ENCODE measurements around the gene SUPT20H. TPM values are rescaled to one million over a fixed set of nuclear protein-coding genes. Genes with fewer than 3 reads are reported as not detected.

The SUPT20H gene
- polyA plus RNA-seq, 5 donors, result 84.8 to 143 (median 118) TPM

DNA sequence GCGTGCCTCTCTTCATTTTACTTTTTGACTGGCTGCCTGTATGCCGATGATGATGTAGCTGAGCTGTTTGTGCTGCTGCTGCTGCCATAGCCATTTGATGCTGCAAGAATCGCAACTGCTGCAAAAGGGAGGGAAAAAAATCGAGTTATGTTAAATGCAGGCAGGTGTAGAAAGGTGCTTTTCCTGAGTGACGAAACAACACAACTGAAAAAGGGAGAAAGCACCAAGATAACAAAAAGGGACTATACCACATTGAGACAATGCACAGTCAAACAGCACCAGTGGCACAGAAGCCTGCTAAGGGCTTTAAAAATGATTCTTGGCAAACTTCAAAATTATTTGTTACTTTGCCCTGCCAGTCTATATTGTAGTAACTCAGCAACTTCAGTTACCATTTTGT, 49.8 kb downstream of the SUPT20H start:
- DNase-seq, result no peak

DNA sequence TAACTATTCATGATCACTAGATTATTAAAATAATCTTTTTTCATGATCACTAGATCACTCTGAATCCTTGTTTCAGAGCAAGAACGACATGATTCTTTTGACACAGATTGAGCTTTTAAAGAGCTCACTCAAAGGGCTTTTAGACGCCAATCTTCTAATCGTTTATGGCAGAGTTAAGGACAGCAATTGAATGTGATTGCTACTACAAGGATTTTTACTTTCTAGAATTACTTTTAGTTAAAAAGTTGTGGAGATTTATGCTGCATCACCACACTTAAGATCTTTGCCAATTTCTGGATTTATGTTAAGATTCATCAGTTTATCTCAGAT, 57.6 kb downstream of the SUPT20H start:
- DNase-seq, result no peak

DNA sequence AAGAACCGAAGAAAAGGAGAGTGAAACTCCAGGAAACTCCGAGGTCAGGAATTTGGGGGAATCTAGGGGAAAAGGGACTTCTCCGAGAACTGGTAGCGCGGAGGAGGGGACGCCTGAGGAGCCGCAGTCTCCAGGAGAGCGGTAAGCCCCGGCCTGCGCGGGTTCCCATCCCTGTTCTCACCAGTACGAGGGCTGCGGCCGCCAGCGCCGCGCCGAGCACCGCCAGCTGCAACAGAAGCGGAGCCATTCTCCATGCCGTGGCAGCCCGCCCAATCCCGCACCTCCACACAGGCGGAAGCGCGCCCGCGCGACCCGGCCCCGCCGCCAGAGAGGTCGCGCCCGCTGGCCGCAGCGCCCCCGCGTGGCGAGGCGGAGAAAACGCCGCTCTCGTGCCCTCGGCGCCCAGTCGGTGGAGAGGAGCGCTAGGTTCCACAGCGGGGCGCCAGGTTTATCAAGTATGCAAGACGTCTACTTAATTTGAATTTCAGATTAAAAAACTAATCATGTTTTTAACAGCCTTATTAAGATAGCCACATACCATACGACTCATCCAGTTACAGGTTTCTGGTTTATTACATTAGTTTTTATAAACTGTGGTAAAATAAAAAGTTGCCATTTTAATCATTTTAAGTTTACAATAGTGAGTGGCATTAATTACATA, 60.3 kb downstream of the SUPT20H start, which contains the start of gene ALG5:
TSS of gene ALG5 (minus strand) at position 287 of the 661 bp plus-strand sequence. CDS start at position 247, 40 bp downstream.
- DNase-seq, result peak; percentile 89 to 91

DNA sequence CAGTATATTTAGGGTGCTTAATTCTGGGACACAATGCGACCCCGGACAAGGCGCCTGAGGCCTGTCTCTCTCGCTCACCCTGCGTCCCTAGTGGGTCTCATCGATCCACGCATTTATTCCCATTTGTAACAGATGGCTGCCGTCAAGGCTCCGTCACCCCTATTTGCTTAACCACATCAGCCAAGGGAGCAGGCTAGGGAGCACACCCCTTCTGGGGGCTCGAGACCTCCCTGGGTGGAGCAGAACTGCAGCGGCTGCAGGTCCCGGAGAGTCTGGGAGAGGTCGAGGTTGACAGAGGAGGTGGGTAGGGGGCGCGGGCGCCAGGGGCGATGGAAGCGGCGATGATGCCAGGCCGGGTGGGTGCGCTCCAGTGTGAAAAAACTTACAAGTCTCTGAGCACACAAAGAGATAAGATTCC, 60.9 kb downstream of the SUPT20H start:
- peak; percentile 11 to 25 for DNase-seq

DNA sequence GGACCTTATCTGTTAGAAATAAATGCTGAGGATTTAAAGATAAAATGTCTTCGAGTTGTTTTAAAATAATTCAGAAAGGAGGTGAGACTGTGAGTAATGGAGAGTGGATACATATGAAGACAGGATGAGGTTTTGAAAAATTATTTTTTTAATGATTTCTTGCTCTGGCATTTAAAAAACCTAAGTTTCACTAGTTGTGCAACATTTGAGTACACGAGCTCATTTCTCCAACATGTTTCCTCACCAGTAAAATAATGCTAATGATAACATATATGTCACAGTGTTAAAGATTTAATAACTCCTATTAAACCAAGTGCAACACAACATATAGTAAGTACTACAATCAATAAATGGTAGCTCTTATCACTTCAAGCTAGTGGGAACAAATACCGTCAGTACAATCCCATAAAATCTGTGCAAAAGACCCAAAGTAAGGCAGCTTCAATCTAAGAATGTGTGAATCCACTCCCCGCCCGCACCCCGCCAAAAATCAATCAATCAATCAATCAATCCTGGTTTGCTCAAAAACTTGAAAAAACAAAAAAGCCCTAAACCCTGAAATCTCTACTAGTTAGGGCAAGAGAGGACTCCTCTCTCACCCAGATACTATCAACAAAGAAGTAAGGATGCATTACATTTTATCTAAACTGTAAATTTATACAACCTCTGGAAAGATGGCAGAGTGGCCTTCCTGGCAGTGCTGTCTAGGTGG, 61.6 kb downstream of the SUPT20H start:
- no peak for DNase-seq

DNA sequence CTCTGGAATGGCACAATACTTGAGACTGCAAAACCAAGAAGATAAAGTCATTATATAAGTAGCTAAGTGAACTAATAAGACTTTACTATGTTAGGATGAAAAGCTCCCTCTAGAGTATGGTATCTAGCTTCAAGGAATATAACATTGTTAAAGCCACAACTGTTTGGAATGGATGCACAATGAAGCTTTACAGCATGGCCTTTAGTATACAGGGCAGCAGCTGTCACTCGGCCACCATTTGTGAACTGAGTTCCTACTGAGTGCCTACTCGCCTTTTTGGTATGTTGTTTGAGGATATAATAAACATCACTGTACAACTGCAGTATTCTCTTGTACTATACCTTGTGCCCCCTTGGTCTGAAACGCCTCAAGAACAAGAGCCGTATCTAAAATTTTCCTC, 67.1 kb downstream of the SUPT20H start:
- no peak for DNase-seq

DNA sequence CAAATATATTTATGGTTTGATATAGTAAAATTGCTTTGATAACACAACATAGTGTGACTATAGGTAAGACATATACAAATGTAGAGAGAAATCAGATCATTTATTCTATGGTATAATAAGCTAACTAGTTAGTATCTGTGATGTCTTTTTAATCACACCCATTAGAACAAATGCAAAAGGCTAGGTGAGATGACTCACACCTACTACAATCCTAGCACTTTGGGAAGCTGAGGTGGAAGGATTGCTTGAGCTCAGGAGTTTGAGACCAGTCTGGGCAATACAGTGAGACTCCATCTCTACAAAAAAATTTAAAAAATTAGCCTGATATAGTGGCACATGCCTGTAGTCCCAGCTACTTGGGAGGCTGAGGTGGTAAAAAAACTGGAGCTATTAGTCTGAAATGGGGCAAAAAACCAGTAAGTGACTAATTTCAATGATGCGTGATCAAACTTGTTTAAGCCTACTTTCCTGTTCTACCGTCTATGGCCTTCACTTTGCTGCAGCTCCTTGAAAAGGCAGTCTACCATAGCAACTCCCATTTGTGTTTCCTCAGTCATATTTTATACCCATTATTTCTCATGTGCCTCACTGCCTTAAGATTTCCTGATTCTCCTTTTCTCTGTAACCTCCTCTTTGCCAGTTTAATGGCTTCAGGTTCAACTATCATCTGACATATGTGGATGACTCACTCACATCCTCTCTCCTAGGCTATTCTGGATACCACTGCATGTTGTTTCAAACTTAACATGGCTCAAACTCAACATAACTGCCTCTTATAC, 72.8 kb downstream of the SUPT20H start:
- no peak for DNase-seq

DNA sequence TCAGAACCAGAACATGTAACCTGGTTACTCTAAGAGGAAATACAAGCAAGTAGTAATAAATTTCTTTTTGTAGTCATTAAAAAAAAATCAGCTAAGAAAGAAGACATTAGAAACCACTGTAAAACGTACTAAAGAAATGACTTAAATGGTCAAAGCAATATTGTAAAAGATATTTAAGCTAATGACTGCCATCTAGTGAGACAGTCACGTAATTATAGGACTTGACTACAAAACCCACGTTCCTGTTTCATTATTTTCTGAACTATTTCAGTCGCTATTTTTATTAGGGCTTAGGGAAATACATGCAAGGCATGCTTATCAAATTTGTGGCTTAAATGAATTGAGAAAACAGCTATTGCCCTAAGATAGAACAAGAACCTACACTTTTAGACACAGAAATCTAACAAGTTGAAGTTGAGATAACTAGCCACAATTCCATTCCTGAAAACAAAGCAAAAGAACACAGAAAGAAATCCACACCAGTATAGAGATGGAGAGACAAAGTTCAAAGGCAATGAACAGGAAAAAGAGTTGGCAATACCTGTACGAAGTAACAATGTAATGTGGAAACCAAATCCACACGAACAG, 78.2 kb downstream of the SUPT20H start:
- peak; percentile 24 to 46 for DNase-seq

DNA sequence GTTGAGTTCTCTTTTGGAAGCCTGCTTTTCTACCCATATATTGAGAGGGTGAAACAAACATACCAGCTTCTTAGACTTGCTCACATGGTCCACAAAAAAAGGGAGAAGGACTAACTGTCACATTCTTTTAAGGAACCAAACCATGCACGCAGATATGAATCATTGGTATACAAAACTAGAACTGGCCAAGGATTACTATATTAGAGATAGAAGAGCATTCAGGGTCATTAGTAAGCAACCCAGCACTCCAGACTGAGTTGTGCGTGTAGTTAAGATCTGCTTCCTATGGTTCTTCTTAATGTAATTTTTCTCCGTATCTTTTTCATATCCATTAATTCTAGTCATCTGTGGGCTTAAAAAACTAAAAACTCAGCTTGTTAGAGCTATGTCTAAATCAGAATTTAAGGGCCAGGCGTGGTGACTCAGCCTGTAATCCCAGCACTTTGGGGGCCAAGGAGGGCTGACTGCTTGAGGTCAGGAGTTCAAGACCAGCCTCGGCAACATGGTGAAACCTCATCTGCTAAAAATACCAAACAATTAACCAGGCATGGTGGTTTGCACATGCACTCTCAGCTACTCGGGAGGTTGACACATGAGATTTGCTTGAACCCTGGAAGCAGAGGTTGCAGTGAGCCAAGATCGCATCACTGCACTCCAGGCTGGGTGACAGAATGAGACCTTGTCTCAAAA, 80.0 kb downstream of the SUPT20H start:
- DNase-seq, result no peak

DNA sequence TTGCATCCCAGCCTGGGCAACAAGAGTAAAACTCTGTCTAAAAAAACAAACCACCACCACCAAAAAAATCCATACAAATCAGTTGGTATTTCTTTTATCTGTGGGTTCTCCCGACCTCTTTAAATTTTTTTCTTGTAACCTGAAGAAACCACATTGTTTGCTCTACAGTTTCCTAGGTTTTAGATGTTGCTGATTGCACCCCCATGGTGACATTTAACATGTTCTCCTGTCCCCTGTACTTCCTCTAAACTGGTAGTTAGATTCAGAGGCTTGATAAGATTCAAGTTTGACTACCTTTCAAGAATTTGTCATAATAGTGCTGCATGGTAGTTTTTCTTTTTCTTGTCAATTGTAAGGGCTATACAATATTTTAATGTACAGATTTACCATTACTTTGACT, 84.3 kb downstream of the SUPT20H start:
- DNase-seq, result no peak

DNA sequence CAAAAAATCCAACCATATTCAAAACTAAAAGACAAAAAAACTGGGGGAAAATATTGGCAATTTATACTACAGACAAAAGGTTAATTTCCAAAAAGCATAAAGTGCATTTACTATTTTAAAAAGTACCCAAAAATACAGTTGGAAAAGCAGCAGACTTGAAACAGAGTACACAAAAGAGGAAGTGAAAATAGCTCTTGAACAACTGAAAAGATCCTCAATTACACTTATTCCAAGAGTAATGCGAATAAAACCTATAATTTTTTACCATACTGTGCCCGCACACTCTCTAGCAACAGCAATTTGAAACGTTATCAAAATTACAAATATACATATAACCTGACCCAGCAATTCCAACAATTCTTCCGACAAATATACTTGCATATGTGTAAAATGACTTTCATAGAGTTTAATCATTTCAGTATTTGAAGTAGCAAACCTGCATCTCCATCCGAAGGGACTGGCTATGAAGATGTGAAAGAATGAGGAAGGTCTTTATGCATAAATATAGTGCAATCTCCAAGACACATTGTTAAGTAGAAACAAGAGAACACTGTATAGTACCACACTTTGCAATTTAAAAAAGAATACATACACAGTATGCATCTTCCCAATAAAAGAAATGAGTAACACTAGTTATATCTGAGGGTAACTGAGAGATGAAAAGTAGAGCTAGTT, 85.7 kb downstream of the SUPT20H start:
- DNase-seq, result no peak

DNA sequence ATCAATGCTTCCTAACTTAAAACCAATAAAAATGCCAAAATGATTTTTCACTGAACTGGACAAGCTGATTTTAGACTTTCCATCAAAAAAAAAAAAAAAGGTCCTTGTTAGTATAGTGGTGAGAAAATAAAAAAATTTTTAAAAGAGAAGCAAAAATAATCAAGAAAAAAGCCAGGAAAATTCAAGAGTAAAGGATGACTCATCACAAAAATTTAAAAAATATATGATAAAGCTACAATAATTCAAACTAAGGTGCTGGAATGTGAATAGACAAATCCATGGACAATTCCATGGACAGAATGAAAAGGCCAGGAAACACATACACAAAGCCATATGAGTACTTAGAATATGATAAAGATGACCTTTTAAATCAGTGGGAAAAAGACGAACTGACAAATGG, 86.5 kb downstream of the SUPT20H start:
- no peak for DNase-seq

DNA sequence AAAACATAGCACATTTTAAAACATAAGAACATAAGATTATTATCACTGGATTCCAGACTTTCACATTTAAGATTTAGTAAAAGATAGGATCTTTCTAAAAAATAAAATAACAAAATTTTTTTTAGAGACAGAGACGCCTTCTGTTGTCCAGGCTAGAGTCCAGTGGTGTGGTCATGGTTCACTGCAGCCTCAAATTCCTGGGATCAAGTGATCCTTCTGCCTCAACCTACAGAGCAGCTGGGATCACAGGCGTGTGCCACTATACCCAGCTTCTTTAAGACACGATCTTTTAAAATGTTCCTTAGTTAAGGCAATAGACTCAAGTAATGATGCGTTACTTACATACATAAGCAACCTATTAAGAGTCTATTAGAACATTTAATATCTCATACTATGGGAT, 93.1 kb downstream of the SUPT20H start:
- DNase-seq, result no peak

DNA sequence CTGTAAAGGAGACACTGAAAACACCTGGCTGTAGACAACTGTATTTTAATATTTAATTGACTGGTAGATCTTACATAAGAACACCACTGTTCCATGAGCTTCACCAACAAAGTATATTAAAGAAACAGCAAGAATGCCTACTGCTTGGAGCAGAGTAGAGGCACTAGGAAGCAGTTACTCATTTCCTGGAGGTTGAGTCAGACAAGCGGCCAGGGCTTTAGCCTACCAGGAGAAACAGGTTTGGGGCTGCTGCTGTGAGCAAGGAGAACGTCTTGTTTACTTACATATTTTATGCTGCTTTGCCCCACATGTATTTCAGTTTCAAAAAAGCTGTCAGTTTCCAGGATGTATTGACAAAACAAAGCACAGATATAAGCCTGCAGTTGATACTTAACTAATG, 93.7 kb downstream of the SUPT20H start:
- no peak for DNase-seq

DNA sequence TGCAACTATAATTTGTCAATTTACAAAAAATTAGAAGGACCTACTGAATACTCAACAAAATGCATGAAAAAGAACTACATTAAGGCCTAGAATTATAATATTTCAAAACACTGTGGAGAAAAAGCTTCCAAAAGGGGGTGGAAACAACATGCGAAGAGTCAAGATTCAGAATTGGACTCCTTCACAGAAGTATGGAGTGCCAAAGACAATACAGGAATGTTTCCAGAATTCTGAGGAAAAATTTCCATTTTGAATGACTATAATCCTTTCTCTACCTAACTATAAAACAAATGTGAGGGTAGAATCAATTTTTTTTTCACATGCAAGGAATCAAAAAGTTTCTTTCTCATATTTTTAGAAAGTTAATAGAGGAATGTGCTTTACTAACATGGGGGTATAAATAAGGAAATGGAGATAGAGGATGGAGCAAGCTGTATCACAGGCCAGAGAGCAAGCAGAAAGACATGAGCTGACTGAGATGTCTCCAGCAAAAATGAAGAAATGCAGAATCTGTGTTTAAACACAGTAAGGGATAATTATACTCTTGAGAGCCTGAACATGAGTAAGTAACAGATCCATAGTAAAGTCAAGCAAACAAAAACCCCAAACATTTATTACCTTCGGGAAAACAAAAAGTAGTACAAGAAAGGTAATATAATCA, 99.9 kb downstream of the SUPT20H start:
- no peak for DNase-seq

Other genes with a start within 250 kb of the SUPT20H start
- gene RFXAP, start 240.5 kb downstream of the SUPT20H start, polyA plus RNA-seq (ENCODE audit: insufficient read depth in 1 of 5, insufficient read length in 5 of 5, low replicate concordance in 1 of 5), result 10 to 100 TPM; 15.7 to 23.7 (median 20.0) TPM
- gene SMAD9, start 139.4 kb downstream of the SUPT20H start, polyA plus RNA-seq (ENCODE audit: insufficient read depth in 1 of 5, insufficient read length in 5 of 5, low replicate concordance in 1 of 5), result 10 to 100 TPM; 19.0 to 32.6 (median 29.2) TPM
- 10 to 100 TPM; 34.3 to 46.7 (median 41.5) TPM for gene ALG5, start 60.3 kb downstream of the SUPT20H start, polyA plus RNA-seq (ENCODE audit: insufficient read depth in 1 of 5, insufficient read length in 5 of 5, low replicate concordance in 1 of 5)
- 100 to 1,000 TPM in 1 of 5 donors, 10 to 100 TPM in 4; 78.1 to 105 (median 82.9) TPM for gene EXOSC8, start 58.9 kb downstream of the SUPT20H start, polyA plus RNA-seq (ENCODE audit: insufficient read depth in 1 of 5, insufficient read length in 5 of 5, low replicate concordance in 1 of 5)
- under 1 TPM in 4 of 5 donors, not detected in 1; 0.10 to 0.22 (median 0.16) TPM for gene CSNK1A1L, start 46.0 kb upstream of the SUPT20H start, polyA plus RNA-seq (ENCODE audit: insufficient read depth in 1 of 5, insufficient read length in 5 of 5, low replicate concordance in 1 of 5)

Data from right lung (tissue), 5 donors.